ENCODE data around the gene GJB6. TPM values are rescaled to one million over a fixed set of nuclear protein-coding genes. Genes with fewer than 3 reads are reported as not detected.

Gene GJB6
- total and polyA plus RNA-seq, 8 donors, result 0.18 to 1.9 (median 0.62) TPM; not detected in 1

GRCh38 chr13:20227288-20227687 lies 4.8 kb downstream of the GJB6 start:
- H3K9me3 ChIP-seq, result no peaks in the 10 kb centered on the region
- H3K27ac ChIP-seq, result no peak overlapping the region
- DNase-seq, result no peak
- H3K4me3 ChIP-seq, result no peak overlapping the region
- intact Hi-C loops (cut with DNase I), result no loop called here
- H3K27me3 ChIP-seq, result peaks cover 20 to 79% of the 10 kb centered on the region in 2 donors
- TF ChIP-seq, protein P1, sequence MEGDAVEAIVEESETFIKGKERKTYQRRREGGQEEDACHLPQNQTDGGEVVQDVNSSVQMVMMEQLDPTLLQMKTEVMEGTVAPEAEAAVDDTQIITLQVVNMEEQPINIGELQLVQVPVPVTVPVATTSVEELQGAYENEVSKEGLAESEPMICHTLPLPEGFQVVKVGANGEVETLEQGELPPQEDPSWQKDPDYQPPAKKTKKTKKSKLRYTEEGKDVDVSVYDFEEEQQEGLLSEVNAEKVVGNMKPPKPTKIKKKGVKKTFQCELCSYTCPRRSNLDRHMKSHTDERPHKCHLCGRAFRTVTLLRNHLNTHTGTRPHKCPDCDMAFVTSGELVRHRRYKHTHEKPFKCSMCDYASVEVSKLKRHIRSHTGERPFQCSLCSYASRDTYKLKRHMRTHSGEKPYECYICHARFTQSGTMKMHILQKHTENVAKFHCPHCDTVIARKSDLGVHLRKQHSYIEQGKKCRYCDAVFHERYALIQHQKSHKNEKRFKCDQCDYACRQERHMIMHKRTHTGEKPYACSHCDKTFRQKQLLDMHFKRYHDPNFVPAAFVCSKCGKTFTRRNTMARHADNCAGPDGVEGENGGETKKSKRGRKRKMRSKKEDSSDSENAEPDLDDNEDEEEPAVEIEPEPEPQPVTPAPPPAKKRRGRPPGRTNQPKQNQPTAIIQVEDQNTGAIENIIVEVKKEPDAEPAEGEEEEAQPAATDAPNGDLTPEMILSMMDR (IDR thresholded peaks at IDR 0.05), result no peak
- peaks cover 4 to 14% of the 10 kb centered on the region in 2 donors for H3K4me1 ChIP-seq
- no peak for ATAC-seq
- no peaks in the 10 kb centered on the region for H3K36me3 ChIP-seq

- Histone ChIP-seq H3K9me3 (no peaks in the 10 kb centered on the region), H3K27ac (no peak overlapping the region), H3K36me3 (no peaks in the 10 kb centered on the region), H3K4me1 (peaks cover 0 to 11% of the 10 kb centered on the region in 2 donors), H3K27me3 (peaks cover 0 to 32% of the 10 kb centered on the region in 2 donors), H3K4me3 (no peak overlapping the region)
- ATAC-seq (no peak), DNase-seq (no peak)
- intact Hi-C loops (cut with DNase I), result no loop called here
- TF ChIP-seq, protein P1 (IDR thresholded peaks at IDR 0.05), result no peak
Measured at GRCh38 chr13:20222553-20222952, 9.6 kb downstream of the GJB6 start.

DNA sequence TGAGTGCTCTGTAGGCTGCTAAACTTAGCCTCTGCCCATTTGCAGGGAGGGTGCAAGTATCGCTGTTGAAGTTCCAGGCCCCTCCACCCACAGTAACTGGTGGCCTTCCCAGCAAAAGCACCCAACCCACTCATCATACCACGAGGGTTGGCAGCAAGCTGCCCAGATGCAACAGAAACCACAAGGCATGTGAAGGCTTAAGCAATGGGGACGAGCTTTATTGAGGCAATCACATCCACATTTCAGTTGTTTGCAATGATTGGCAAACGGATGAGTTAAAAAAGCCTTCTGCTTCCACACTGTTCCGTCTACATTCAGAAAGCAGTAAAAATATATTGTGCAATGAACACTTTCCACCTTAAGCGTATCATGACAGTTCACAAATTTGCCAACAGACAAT lies 10.3 kb downstream of the GJB6 start:
- DNase-seq (peak in 1 of 4 donors; percentile 68), ATAC-seq (peak; percentile 37)
- no peak overlapping the region for H3K27ac ChIP-seq
- H3K4me1 ChIP-seq, result peaks cover 0 to 11% of the 10 kb centered on the region in 2 donors
- H3K36me3 ChIP-seq, result no peaks in the 10 kb centered on the region
- no peaks in the 10 kb centered on the region for H3K9me3 ChIP-seq
- H3K27me3 ChIP-seq, result peaks cover 0 to 29% of the 10 kb centered on the region in 2 donors
- H3K4me3 ChIP-seq, result no peak overlapping the region
- TF ChIP-seq, protein P1 (IDR thresholded peaks at IDR 0.05), result no peak
- intact Hi-C loops (cut with DNase I), result no loop called here

DNA sequence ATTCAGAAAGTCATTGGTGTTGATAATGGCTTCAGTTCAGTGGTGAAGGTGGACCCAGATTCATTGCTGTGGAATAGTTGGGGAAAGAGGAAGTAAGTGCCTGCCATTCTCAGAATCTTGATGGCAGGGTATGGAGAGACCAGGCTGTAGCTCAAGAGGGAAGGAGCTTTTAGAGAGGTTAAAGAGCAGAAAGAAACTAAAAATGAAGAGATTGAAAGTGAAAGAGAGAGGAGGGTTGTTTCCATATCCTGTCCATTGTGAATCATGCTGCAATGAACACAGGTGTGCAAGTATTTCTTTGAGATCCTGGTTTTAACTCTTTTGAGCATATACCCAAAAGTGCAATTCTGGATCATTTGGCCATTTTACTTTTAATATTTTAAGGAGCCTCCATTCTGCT lies 12.5 kb downstream of the GJB6 start:
- no peak overlapping the region for H3K4me3 ChIP-seq
- intact Hi-C loops (cut with DNase I), result no loop called here
- peaks cover 0 to 12% of the 10 kb centered on the region in 2 donors for H3K27me3 ChIP-seq
- no peak overlapping the region for H3K27ac ChIP-seq
- no peak for ATAC-seq
- H3K9me3 ChIP-seq, result no peaks in the 10 kb centered on the region
- H3K4me1 ChIP-seq, result peaks cover 0 to 11% of the 10 kb centered on the region in 2 donors
- TF ChIP-seq, protein P1 (IDR thresholded peaks at IDR 0.05), result no peak
- no peaks in the 10 kb centered on the region for H3K36me3 ChIP-seq
- no peak for DNase-seq

DNA sequence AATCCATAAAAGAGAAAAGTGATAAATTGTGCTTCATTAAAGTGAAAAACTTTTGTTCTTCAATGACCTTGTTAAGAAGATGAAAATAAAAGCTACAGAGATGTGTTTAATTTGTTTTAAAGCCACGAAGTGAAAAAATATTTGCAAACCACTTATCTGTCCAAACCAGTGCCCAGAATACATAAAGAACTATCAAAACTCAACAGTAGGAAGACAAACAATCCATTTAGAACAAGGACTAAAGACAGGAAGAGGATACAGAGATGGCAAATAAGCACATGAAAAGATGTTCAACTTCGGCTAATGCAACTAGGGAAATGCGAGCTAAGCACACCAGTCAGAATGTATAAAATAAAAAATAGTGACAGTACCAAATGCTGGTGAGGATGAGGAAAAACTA lies 15.0 kb downstream of the GJB6 start:
- H3K36me3 ChIP-seq, result no peaks in the 10 kb centered on the region
- no peaks in the 10 kb centered on the region for H3K9me3 ChIP-seq
- H3K4me3 ChIP-seq, result no peak overlapping the region
- H3K4me1 ChIP-seq, result peaks cover 0 to 11% of the 10 kb centered on the region in 2 donors
- intact Hi-C loops (cut with DNase I), result no loop called here
- TF ChIP-seq, protein P1 (IDR thresholded peaks at IDR 0.05), result no peak
- DNase-seq (no peak), ATAC-seq (no peak)
- H3K27me3 ChIP-seq, result no peaks in the 10 kb centered on the region
- H3K27ac ChIP-seq, result no peak overlapping the region

All from left lung (tissue), 10 donors.